ENCODE results near the gene ADGB. TPM values are rescaled to one million over a fixed set of nuclear protein-coding genes. Genes with fewer than 3 reads are reported as not detected.
"Not testable (repeated sequence)": the region's sequence is repeated elsewhere in the genome, so short reads cannot be mapped to it uniquely, and the experiment has no call there.

ADGB gene
- total and polyA plus RNA-seq, 4 donors: 0.18 TPM; not detected in 3

DNA sequence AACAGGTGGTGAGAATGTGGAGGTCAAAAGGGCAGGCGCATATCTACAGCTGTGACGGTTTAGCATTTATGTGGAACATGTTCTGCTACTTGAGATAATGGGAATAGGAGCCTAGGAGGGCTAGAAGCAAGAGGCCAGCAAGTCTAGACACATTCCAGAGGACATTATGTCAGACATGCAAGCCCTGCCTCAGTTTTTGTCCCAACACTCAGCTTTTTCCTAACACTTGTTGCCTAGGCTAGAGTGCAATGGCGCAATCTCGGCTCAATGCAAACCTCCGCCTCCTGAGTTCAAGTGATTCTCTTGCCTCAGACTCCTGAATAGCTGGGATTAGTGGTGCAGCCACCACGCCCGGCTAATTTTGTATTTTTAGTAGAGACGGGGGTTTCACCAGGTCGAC is 210.2 kb downstream of the ADGB start:
- WGBS, 2 donors: 93 to 97% methylated on average over 7 to 8 of the region's 9 CpGs
- H3K4me1 ChIP-seq (ENCODE audit: control insufficient read depth in 1 of 2, insufficient read depth in 2 of 2, low read length in 2 of 2); DNase-seq; ATAC-seq (ENCODE audit: low FRiP score); H3K27me3 ChIP-seq (ENCODE audit: control insufficient read depth in 1 of 2, insufficient read depth in 2 of 2, low read length in 1 of 2); H3K27ac ChIP-seq (ENCODE audit: low read depth in 1 of 2, low read length in 2 of 2); H3K9me3 ChIP-seq (ENCODE audit: control insufficient read depth, low read length); intact Hi-C loops (cut with DNase I); H3K36me3 ChIP-seq (ENCODE audit: control insufficient read depth in 1 of 2, insufficient read depth in 2 of 2, low read length in 1 of 2); H3K4me3 ChIP-seq (ENCODE audit: low read length in 2 of 2): not testable (repeated sequence)

- H3K4me3 ChIP-seq (ENCODE audit: low read length in 2 of 2); H3K9me3 ChIP-seq (ENCODE audit: control insufficient read depth, low read length); ATAC-seq (ENCODE audit: low FRiP score); DNase-seq; H3K27ac ChIP-seq (ENCODE audit: low read depth in 1 of 2, low read length in 2 of 2); H3K36me3 ChIP-seq (ENCODE audit: control insufficient read depth in 1 of 2, insufficient read depth in 2 of 2, low read length in 1 of 2); H3K27me3 ChIP-seq (ENCODE audit: control insufficient read depth in 1 of 2, insufficient read depth in 2 of 2, low read length in 1 of 2); H3K4me1 ChIP-seq (ENCODE audit: control insufficient read depth in 1 of 2, insufficient read depth in 2 of 2, low read length in 2 of 2); intact Hi-C loops (cut with DNase I): not testable (repeated sequence)
- 37 to 43% methylated on average over 6 of the region's 6 CpGs for WGBS, 2 donors
Observed at GRCh38 chr6:146812811-146813321, 214.1 kb downstream of the ADGB start.

DNA sequence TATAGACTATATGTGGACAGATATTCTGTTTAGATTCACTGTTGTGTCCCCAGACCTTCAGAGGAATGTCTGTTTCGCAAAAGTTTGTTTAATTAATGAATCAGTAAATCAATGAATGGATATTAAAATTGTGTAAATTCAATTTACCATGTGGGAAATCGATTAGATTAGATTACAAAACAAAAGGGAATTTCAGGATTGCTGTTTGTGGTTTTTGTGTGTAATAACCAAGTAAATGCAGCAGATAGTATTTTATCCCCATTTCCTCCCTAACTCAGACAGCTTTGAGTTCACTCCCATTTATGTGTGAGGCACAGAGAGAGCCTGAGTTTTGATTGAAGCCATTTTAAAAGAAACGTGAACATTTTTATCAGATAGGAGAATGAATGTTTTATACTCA is 214.8 kb downstream of the ADGB start:
- Histone ChIP-seq H3K27ac (ENCODE audit: low read depth in 1 of 2, low read length in 2 of 2) (no peak overlapping the region), H3K9me3 (ENCODE audit: control insufficient read depth, low read length) (no peaks in the 10 kb centered on the region), H3K4me1 (ENCODE audit: control insufficient read depth in 1 of 2, insufficient read depth in 2 of 2, low read length in 2 of 2) (no peaks in the 10 kb centered on the region), H3K4me3 (ENCODE audit: low read length in 2 of 2) (no peak overlapping the region), H3K27me3 (ENCODE audit: control insufficient read depth in 1 of 2, insufficient read depth in 2 of 2, low read length in 1 of 2) (no peaks in the 10 kb centered on the region), H3K36me3 (ENCODE audit: control insufficient read depth in 1 of 2, insufficient read depth in 2 of 2, low read length in 1 of 2) (no peaks in the 10 kb centered on the region)
- intact Hi-C loops (cut with DNase I): no loop called here
- DNase-seq (no peak), ATAC-seq (ENCODE audit: low FRiP score) (no peak)
- WGBS, 2 donors: 57 to 65% methylated on average over 3 of the region's 3 CpGs

DNA sequence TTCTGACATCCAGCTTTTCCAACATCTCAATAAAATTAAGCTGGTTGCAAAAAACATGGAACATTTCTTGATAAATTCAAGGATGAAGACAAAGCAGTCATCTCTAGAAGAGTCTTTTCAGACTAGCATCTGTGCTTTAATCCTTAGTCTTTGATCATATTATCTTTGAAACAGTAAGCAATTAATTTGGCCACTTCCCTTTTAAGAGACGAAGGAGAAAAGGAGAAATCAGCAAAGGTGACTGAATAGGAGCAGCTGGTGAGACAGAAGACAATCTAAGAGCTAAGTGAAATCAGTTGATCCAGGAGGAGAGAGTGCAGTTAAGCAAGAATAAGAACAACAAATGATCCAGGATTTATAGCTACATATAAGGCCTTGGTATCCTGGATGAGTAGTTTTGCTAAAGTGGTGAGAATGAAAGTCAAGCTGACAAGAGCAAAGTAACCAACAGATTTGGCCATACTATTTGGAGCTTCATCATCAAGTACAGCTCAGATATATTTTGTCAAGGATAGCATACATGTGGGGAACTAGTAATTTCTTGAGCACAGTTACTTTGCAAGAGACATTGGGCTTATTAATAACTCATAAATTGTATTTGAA is 215.5 kb downstream of the ADGB start:
- Histone ChIP-seq H3K27ac (ENCODE audit: low read depth in 1 of 2, low read length in 2 of 2) (no peak overlapping the region), H3K27me3 (ENCODE audit: control insufficient read depth in 1 of 2, insufficient read depth in 2 of 2, low read length in 1 of 2) (no peaks in the 10 kb centered on the region), H3K4me3 (ENCODE audit: low read length in 2 of 2) (no peak overlapping the region), H3K9me3 (ENCODE audit: control insufficient read depth, low read length) (no peaks in the 10 kb centered on the region), H3K36me3 (ENCODE audit: control insufficient read depth in 1 of 2, insufficient read depth in 2 of 2, low read length in 1 of 2) (no peaks in the 10 kb centered on the region), H3K4me1 (ENCODE audit: control insufficient read depth in 1 of 2, insufficient read depth in 2 of 2, low read length in 2 of 2) (no peaks in the 10 kb centered on the region)
- DNase-seq (no peak), ATAC-seq (ENCODE audit: low FRiP score) (no peak)
- intact Hi-C loops (cut with DNase I): no loop called here
- 84 to 90% methylated on average over 1 of the region's 1 CpG for WGBS, 2 donors

DNA sequence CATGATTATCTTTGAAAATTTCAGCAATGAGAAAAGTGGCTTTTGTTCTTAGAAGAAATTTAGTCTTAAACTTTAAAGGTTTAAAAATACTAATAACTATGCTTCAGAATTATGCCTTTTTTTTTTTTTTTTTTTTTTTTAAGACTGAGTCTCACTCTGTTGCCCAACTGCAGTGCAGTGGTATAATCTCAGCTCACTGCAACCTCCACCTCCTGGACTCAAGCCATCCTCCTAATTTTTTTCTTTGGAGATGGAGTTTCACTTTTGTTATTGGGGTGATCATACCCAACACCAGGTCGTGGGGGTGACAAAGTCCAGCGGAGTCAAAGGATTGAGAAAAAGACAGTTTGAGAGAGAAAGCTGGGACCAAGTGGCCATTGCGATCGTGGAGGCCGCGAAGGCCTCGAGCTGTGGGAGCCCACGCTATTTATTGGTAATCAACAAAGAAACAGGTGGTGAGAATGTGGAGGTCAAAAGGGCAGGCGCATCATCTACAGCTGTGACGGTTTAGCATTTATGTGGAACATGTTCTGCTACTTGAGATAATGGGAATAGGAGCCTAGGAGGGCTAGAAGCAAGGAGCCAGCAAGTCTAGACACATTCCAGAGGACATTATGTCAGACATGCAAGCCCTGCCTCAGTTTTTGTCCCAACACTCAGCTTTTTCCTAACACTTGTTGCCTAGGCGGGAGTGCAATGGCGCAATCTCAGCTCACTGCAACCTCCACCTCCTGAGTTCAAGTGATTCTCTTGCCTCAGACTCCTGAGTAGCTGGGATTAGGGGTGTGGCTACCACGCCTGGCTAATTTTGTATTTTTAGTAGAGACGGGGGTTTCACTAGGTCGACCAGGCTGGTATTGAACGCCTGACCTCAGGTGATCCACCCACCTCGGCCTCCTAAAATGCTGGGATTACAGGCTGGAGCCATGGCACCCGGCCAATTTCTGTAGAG is 217.0 kb downstream of the ADGB start:
- whole genome bisulfite sequencing, 2 donors: 83 to 85% methylated on average over 13 to 15 of the region's 18 CpGs
- intact Hi-C loops (cut with DNase I); DNase-seq; H3K4me3 ChIP-seq (ENCODE audit: low read length in 2 of 2); H3K27ac ChIP-seq (ENCODE audit: low read depth in 1 of 2, low read length in 2 of 2); H3K36me3 ChIP-seq (ENCODE audit: control insufficient read depth in 1 of 2, insufficient read depth in 2 of 2, low read length in 1 of 2); H3K27me3 ChIP-seq (ENCODE audit: control insufficient read depth in 1 of 2, insufficient read depth in 2 of 2, low read length in 1 of 2); H3K4me1 ChIP-seq (ENCODE audit: control insufficient read depth in 1 of 2, insufficient read depth in 2 of 2, low read length in 2 of 2); H3K9me3 ChIP-seq (ENCODE audit: control insufficient read depth, low read length); ATAC-seq (ENCODE audit: low FRiP score): not testable (repeated sequence)

DNA sequence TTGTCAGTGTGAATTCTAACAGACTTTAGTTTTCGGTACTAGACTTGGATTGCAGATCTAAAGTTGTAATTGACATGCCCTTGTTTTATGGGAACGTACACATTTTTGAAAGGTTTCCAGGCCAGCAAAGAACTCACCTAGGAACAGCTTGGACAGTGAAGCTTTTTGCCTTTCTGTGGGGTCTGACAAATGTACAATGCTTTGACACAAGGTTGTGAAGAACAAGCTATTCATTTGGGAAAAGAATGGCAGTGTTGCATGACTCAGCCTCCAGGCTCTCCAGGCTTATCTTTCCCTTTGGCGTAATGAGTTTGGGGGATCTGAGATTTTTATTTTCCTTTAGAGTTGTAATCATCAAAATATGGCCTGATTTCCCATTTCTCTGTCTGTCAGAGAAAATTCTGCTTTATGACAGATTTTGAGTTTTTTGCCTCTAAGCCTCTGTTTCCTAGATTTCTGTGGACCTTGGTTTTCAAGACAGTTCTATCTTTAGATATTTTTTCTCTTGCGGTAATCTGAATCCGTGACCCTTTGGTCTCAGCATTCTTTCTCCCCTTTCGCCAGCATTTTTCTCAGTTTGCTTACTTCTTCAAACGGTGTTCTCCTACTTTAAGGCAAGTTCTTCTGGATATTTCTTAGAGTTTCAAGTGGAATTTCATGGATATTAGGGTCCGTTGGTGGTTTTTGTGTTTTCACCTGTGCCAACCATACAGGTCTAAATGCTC is 221.0 kb downstream of the ADGB start:
- DNase-seq (no peak), ATAC-seq (ENCODE audit: low FRiP score) (no peak)
- Histone ChIP-seq H3K27me3 (ENCODE audit: control insufficient read depth in 1 of 2, insufficient read depth in 2 of 2, low read length in 1 of 2) (no peaks in the 10 kb centered on the region), H3K4me3 (ENCODE audit: low read length in 2 of 2) (no peak overlapping the region), H3K27ac (ENCODE audit: low read depth in 1 of 2, low read length in 2 of 2) (no peak overlapping the region), H3K4me1 (ENCODE audit: control insufficient read depth in 1 of 2, insufficient read depth in 2 of 2, low read length in 2 of 2) (no peaks in the 10 kb centered on the region), H3K36me3 (ENCODE audit: control insufficient read depth in 1 of 2, insufficient read depth in 2 of 2, low read length in 1 of 2) (no peaks in the 10 kb centered on the region), H3K9me3 (ENCODE audit: control insufficient read depth, low read length) (no peaks in the 10 kb centered on the region)
- intact Hi-C loops (cut with DNase I): no loop called here
- WGBS, 2 donors: 42 to 52% methylated on average over 8 of the region's 8 CpGs

DNA sequence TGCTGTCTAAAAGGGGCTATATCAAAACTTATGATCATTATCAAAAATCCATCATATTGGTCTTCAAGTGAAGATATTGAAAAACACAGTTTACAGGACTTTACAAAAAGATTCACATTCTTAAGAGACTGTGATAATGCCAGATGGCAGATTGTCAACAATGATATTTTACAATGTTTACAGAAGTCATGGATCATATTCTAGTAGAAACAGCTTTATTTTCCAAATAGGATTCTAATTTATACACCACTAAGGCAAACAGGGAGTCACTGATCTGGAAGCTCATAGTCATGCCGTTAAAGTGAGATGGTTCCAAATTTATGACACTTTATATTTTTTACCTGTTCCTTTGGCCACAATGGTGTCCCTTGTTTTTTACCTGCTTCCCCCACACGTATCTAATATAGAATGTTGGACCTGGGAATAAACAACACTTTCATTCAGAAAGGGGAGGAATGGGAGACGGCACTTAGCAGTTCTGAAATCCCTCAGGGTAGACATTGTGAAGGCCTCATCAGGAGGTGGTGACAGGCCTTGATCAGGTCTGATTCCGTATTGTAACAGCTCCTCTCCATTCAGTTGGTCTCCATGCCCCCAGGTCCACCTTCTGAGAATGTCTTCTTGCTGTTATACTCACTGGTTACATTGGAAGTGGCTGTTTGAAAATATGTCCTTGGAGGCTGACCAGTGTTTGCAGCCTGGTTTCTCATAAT is 228.6 kb downstream of the ADGB start:
- DNase-seq: no peak
- H3K27ac ChIP-seq (ENCODE audit: low read depth in 1 of 2, low read length in 2 of 2): no peak overlapping the region
- H3K4me3 ChIP-seq (ENCODE audit: low read length in 2 of 2): no peak overlapping the region
- H3K27me3 ChIP-seq (ENCODE audit: control insufficient read depth in 1 of 2, insufficient read depth in 2 of 2, low read length in 1 of 2): no peaks in the 10 kb centered on the region
- H3K36me3 ChIP-seq (ENCODE audit: control insufficient read depth in 1 of 2, insufficient read depth in 2 of 2, low read length in 1 of 2): no peaks in the 10 kb centered on the region
- 61 to 67% methylated on average over 4 of the region's 4 CpGs for WGBS, 2 donors
- intact Hi-C loops (cut with DNase I): no loop called here
- ATAC-seq (ENCODE audit: low FRiP score): no peak
- no peaks in the 10 kb centered on the region for H3K9me3 ChIP-seq (ENCODE audit: control insufficient read depth, low read length)
- no peaks in the 10 kb centered on the region for H3K4me1 ChIP-seq (ENCODE audit: control insufficient read depth in 1 of 2, insufficient read depth in 2 of 2, low read length in 2 of 2)

GRCh38 chr6:146829792-146830565 is 231.2 kb downstream of the ADGB start:
- intact Hi-C loops (cut with DNase I): no loop called here
- Histone ChIP-seq H3K27ac (ENCODE audit: low read depth in 1 of 2, low read length in 2 of 2) (no peak overlapping the region), H3K4me1 (ENCODE audit: control insufficient read depth in 1 of 2, insufficient read depth in 2 of 2, low read length in 2 of 2) (no peaks in the 10 kb centered on the region), H3K9me3 (ENCODE audit: control insufficient read depth, low read length) (no peaks in the 10 kb centered on the region), H3K4me3 (ENCODE audit: low read length in 2 of 2) (no peak overlapping the region), H3K36me3 (ENCODE audit: control insufficient read depth in 1 of 2, insufficient read depth in 2 of 2, low read length in 1 of 2) (no peaks in the 10 kb centered on the region), H3K27me3 (ENCODE audit: control insufficient read depth in 1 of 2, insufficient read depth in 2 of 2, low read length in 1 of 2) (peaks cover 0 to 1% of the 10 kb centered on the region in 2 donors)
- ATAC-seq (ENCODE audit: low FRiP score) (no peak), DNase-seq (no peak)
- 97 to 100% methylated on average over 1 of the region's 1 CpG for WGBS, 2 donors
